IMR-90 (cell line): Measurements from ENCODE around the gene TMEM129. TPM values are rescaled to one million over a fixed set of nuclear protein-coding genes. Genes with fewer than 3 reads are reported as not detected.

Experiments used
- ATAC-seq: fragments of 200-7000 bp; cut with Tn5 transposase; 2 replicates; pipeline ENCODE4 v1.9.1; 2020; ENCODE audit warnings: low read depth, mild to moderate bottlenecking, moderate library complexity
- BruUV-seq: library from RNA; stranded (reverse); fragments of 400-500 nt; replicated peaks from 2 replicates; lab custom pipeline; 2021; lab: Mats Ljungman, UMichigan
- CTCF ChIA-PET: fragments of 300-600 bp; formaldehyde crosslinking; extraction: SDS; loops from one replicate; lab custom pipeline; 2021; ENCODE audit warnings: antibody characterized with exemption; lab: Yijun Ruan, JAX
- POLR2A ChIA-PET: fragments of 300-600 bp; sonication (Branson Sonifier 250); formaldehyde crosslinking; loops from one replicate; lab custom pipeline; 2022; ENCODE audit warnings: antibody characterized with exemption; ENCODE audit not compliant: unreplicated experiment; lab: Charles Lee
- DNase-seq: peaks from one replicate; pipeline ENCODE4 v3.0.0; 2013
- H2AFZ ChIP-seq: replicated peaks from 2 replicates; pipeline ENCODE3; 2013; ENCODE audit warnings: low read length, mild to moderate bottlenecking; ENCODE audit not compliant: poor library complexity
- H2AK5ac ChIP-seq: 2 replicates; pipeline ENCODE4 v1.6.1; 2013; ENCODE audit warnings: low read depth, low read length, inconsistent platforms
- H2AK9ac ChIP-seq: replicated peaks from 2 replicates; pipeline ENCODE3; 2013; ENCODE audit warnings: mild to moderate bottlenecking, low read depth, low read length, moderate library complexity; ENCODE audit not compliant: poor library complexity
- H2BK120ac ChIP-seq: 2 replicates; pipeline ENCODE4 v1.6.1; 2013; ENCODE audit warnings: low read depth, low read length, inconsistent platforms
- H2BK15ac ChIP-seq: 3 replicates; pipeline ENCODE4 v1.6.1; 2013; ENCODE audit warnings: low read depth, low read length, inconsistent platforms
- H2BK20ac ChIP-seq: 2 replicates; pipeline ENCODE4 v1.6.1; 2013; ENCODE audit warnings: low read depth, mild to moderate bottlenecking, inconsistent platforms, low read length, moderate library complexity
- H2BK5ac ChIP-seq: 2 replicates; pipeline ENCODE4 v1.6.1; 2013; ENCODE audit warnings: mild to moderate bottlenecking, low read depth, low read length, inconsistent platforms; ENCODE audit not compliant: poor library complexity, severe bottlenecking
- H3K14ac ChIP-seq: replicated peaks from 2 replicates; pipeline ENCODE4 v1.6.1; 2013; ENCODE audit warnings: low read depth, low read length, inconsistent platforms
- H3K18ac ChIP-seq: 2 replicates; pipeline ENCODE4 v1.6.1; 2013; ENCODE audit warnings: low read depth, low read length, control low read depth
- H3K23ac ChIP-seq: 2 replicates; pipeline ENCODE4 v1.6.1; 2013; ENCODE audit warnings: low read depth, low read length, inconsistent platforms
- H3K27ac ChIP-seq: 2 replicates; pipeline ENCODE4 v1.5.1; 2013; ENCODE audit warnings: mild to moderate bottlenecking, control low read depth, low read length; ENCODE audit not compliant: insufficient read depth
- H3K27me3 ChIP-seq: 2 replicates; pipeline ENCODE4 v1.6.1; 2013; ENCODE audit warnings: low read length; ENCODE audit not compliant: control insufficient read depth, insufficient read depth
- H3K36me3 ChIP-seq: 2 replicates; pipeline ENCODE4 v1.6.1; 2013; ENCODE audit warnings: low read length, mixed read lengths; ENCODE audit not compliant: control insufficient read depth, insufficient read depth
- H3K4ac ChIP-seq: 2 replicates; pipeline ENCODE4 v1.6.1; 2013; ENCODE audit warnings: low read depth, low read length, inconsistent platforms
- H3K4me1 ChIP-seq: 2 replicates; pipeline ENCODE4 v1.6.1; 2013; ENCODE audit warnings: low read length, mixed read lengths; ENCODE audit not compliant: control insufficient read depth, insufficient read depth
- H3K4me2 ChIP-seq: 2 replicates; pipeline ENCODE4 v1.6.1; 2013; ENCODE audit warnings: low read depth, mild to moderate bottlenecking, control low read depth, low read length, moderate library complexity
- H3K4me3 ChIP-seq: 2 replicates; pipeline ENCODE4 v1.5.1; 2013; ENCODE audit warnings: low read depth, mild to moderate bottlenecking, control low read depth, low read length, moderate library complexity; ENCODE audit not compliant: insufficient read depth
- H3K56ac ChIP-seq: 2 replicates; pipeline ENCODE4 v1.6.1; 2013; ENCODE audit warnings: low read length, inconsistent platforms; ENCODE audit not compliant: insufficient read depth; ENCODE audit errors: extremely low read depth
- H3K79me1 ChIP-seq, 2 experiments: 2 replicates each; pipeline ENCODE4 v1.6.1; 2013; ENCODE audit warnings: low read length in 2 of 2, inconsistent platforms in 1 of 2, low read depth in 1 of 2
- H3K9ac ChIP-seq: 2 replicates; pipeline ENCODE4 v1.6.1; 2013; ENCODE audit warnings: low read depth, low read length, control low read depth
- H3K9me1 ChIP-seq: 2 replicates; pipeline ENCODE4 v1.6.1; 2013; ENCODE audit warnings: low read length, inconsistent platforms; ENCODE audit not compliant: insufficient read depth
- H3K9me3 ChIP-seq: 2 replicates; pipeline ENCODE4 v1.6.1; 2013; ENCODE audit warnings: low read length; ENCODE audit not compliant: control insufficient read depth, insufficient read depth
- H4K20me1 ChIP-seq: 2 replicates; pipeline ENCODE4 v1.6.1; 2013; ENCODE audit warnings: low read length, inconsistent platforms; ENCODE audit not compliant: insufficient read depth
- H4K5ac ChIP-seq: 2 replicates; pipeline ENCODE4 v1.6.1; 2013; ENCODE audit warnings: mild to moderate bottlenecking, low read depth, low read length, control low read depth
- H4K8ac ChIP-seq, 2 experiments: 2 replicates each; pipeline ENCODE4 v1.6.1; 2013; ENCODE audit warnings: low read depth in 2 of 2, low read length in 2 of 2, control low read depth in 1 of 2, inconsistent platforms in 1 of 2
- H4K91ac ChIP-seq: 2 replicates; pipeline ENCODE4 v1.6.1; 2013; ENCODE audit warnings: low read depth, low read length, inconsistent platforms; ENCODE audit not compliant: insufficient read depth
- CHD1 ChIP-seq: IDR thresholded peaks from 2 replicates; pipeline ENCODE4 v1.6.1; 2012; ENCODE audit warnings: low read depth, low read length, improper control_type of control experiment
- ELK1 ChIP-seq: fragments of 150-350 bp; IDR thresholded peaks from 2 replicates; pipeline ENCODE4 v1.6.1; 2016; ENCODE audit warnings: low read depth, mild to moderate bottlenecking, low read length, moderate library complexity, borderline replicate concordance
- FOS ChIP-seq: fragments of 150-350 bp; IDR thresholded peaks from 2 replicates; pipeline ENCODE4 v1.6.1; 2016; ENCODE audit warnings: low read depth, low read length
- MAFK ChIP-seq: IDR thresholded peaks from 2 replicates; pipeline ENCODE4 v1.6.1; 2012; ENCODE audit warnings: low read depth, low read length, improper control_type of control experiment
- MAZ ChIP-seq: IDR thresholded peaks from 2 replicates; pipeline ENCODE4 v1.6.1; 2012; ENCODE audit warnings: low read depth, mild to moderate bottlenecking, low read length, improper control_type of control experiment, moderate library complexity, borderline replicate concordance
- NFE2L2 ChIP-seq: fragments of 150-350 bp; IDR thresholded peaks from 2 replicates; pipeline ENCODE4 v1.6.1; 2016; ENCODE audit warnings: low read depth, mild to moderate bottlenecking, low read length
- RCOR1 ChIP-seq: IDR thresholded peaks from 2 replicates; pipeline ENCODE4 v1.6.1; 2012; ENCODE audit warnings: mild to moderate bottlenecking, low read length, improper control_type of control experiment; ENCODE audit not compliant: insufficient replicate concordance
- RFX5 ChIP-seq: IDR thresholded peaks from 2 replicates; pipeline ENCODE4 v1.8.0; 2012; ENCODE audit warnings: low read depth, mild to moderate bottlenecking, low read length, moderate library complexity
- WGBS, 2 experiments: methylation state at CpG; one replicate each; pipeline versions ENCODE4 v1.1.5 to v1.1.7; 2013; ENCODE audit warnings: missing lambda C conversion rate in 2 of 2; ENCODE audit not compliant: insufficient read length in 1 of 2; ENCODE audit errors: extremely low coverage in 2 of 2; 5-methylcytosine and 5-hydroxymethylcytosine counted together
- dilution Hi-C: fragments of 300-500 bp; cut with HindIII; formaldehyde crosslinking; loops from one replicate; pipeline ENCODE4 v1.14.3; 2018; ENCODE audit warnings: low sequenced_read_pairs; ENCODE audit not compliant: unreplicated experiment
- in situ Hi-C: fragments of 300-500 bp; cut with MboI; formaldehyde crosslinking; loops from 3 replicates; pipeline ENCODE4 v1.14.3; 2019; ENCODE audit warnings: low sequenced_read_pairs, inconsistent platforms, mixed read lengths
- intact Hi-C: fragments of 100-400 bp; cut with micrococcal nuclease; formaldehyde crosslinking; loops from 2 replicates; pipeline ENCODE4 v1.10.0; 2022
- polyA plus RNA-seq, 3 experiments: library from polyadenylated mRNA; depleted of rRNA; stranded (reverse); fragments of >200 nt; gene quantifications; 2 replicates each; pipeline ENCODE4 v1.2.3, GENCODE V29; 2012; ENCODE audit warnings: low replicate concordance in 1 of 3
- total RNA-seq: library from RNA; depleted of rRNA; stranded (reverse); fragments of >200 nt; gene quantifications from 2 replicates; pipeline ENCODE4 v1.2.3, GENCODE V29; 2012
- TF ChIP-seq, protein P1 (sequence below): conservative IDR thresholded peaks from 2 replicates; pipeline ENCODE4 v1.5.1; 2012; ENCODE audit warnings: mild to moderate bottlenecking, low read depth, low read length, improper control_type of control experiment

Gene TMEM129
- total and polyA plus RNA-seq, 2 of the 4 experiments (the other 2 are of a cell fraction), result 6.6 to 26.6 TPM

DNA sequence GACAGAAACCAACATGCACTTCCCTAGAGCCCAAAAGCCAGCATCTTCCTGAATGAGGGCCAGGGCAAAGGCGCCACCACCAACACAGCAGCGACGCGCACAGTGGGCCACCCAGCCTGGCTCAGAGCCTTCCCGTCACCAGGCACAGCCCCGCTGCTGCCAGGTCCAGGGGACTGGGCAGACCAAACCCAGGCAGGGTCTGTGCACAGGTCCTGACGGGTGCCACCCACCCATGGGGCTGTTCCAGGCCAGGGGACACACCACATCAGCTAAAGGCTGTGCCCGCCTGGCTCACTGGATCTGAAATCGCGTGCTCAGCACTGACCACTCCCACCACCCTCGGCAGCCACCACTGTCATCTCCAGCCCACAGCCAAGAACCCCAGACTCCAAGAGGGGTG lies 50.8 kb downstream of the TMEM129 start:
- H2BK20ac ChIP-seq, result no peak overlapping the region
- H3K9me3 ChIP-seq, result no peaks in the 10 kb centered on the region
- no peak overlapping the region for H3K23ac ChIP-seq
- no peak overlapping the region for H3K27ac ChIP-seq
- no peak overlapping the region for H3K4me3 ChIP-seq
- no peak overlapping the region for H2BK120ac ChIP-seq
- H3K36me3 ChIP-seq, result no peaks in the 10 kb centered on the region
- no peaks in the 10 kb centered on the region for H3K4me1 ChIP-seq
- H3K4me2 ChIP-seq, result no peak overlapping the region
- 91% methylated on average over 7 of the region's 11 CpGs; no CpG with 5 or more reads in 1 of the 2 experiments for WGBS, 2 experiments
- no peaks in the 10 kb centered on the region for H3K79me1 ChIP-seq
- H2BK5ac ChIP-seq, result no peak overlapping the region
- no peak overlapping the region for H4K8ac ChIP-seq
- H3K4ac ChIP-seq, result no peak overlapping the region
- H4K20me1 ChIP-seq, result no peaks in the 10 kb centered on the region
- TF ChIP-seq NFE2L2 (no peak), RCOR1 (no peak), FOS (no peak), MAFK (no peak), CHD1 (no peak), MAZ (no peak), ELK1 (no peak), RFX5 (no peak)
- TF ChIP-seq, protein P1, sequence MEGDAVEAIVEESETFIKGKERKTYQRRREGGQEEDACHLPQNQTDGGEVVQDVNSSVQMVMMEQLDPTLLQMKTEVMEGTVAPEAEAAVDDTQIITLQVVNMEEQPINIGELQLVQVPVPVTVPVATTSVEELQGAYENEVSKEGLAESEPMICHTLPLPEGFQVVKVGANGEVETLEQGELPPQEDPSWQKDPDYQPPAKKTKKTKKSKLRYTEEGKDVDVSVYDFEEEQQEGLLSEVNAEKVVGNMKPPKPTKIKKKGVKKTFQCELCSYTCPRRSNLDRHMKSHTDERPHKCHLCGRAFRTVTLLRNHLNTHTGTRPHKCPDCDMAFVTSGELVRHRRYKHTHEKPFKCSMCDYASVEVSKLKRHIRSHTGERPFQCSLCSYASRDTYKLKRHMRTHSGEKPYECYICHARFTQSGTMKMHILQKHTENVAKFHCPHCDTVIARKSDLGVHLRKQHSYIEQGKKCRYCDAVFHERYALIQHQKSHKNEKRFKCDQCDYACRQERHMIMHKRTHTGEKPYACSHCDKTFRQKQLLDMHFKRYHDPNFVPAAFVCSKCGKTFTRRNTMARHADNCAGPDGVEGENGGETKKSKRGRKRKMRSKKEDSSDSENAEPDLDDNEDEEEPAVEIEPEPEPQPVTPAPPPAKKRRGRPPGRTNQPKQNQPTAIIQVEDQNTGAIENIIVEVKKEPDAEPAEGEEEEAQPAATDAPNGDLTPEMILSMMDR, result no peak
- ATAC-seq (no peak), DNase-seq (no peak)
- H3K9ac ChIP-seq, result no peak overlapping the region
- H2BK15ac ChIP-seq, result no peak overlapping the region
- BruUV-seq, result no TSS peak
- H3K9me1 ChIP-seq, result no peaks in the 10 kb centered on the region; the same call in 1 of the 2 replicates
- H2AFZ ChIP-seq, result no peak overlapping the region
- no peak overlapping the region for H4K91ac ChIP-seq
- POLR2A ChIA-PET, result no interaction called here
- H3K27me3 ChIP-seq, result no peaks in the 10 kb centered on the region
- H3K56ac ChIP-seq, result no peak overlapping the region
- intact Hi-C loops, result no loop called here
- dilution Hi-C loops, result no loop called here
- H2AK5ac ChIP-seq, result no peak overlapping the region
- no peak overlapping the region for H4K5ac ChIP-seq
- H3K14ac ChIP-seq, result no peak overlapping the region
- H2AK9ac ChIP-seq, result no peak overlapping the region
- no peak overlapping the region for H3K18ac ChIP-seq
- in situ Hi-C loops, result no loop called here
- CTCF ChIA-PET, result no interaction called here
